Measurements from ENCODE around the gene PLD4. TPM values are rescaled to one million over a fixed set of nuclear protein-coding genes. Genes with fewer than 3 reads are reported as not detected.
A peak's percentile ranks its signal among the peaks of the same experiment; 100 is the strongest.

The PLD4 gene
- total and polyA plus RNA-seq, 9 of the 15 experiments (the other 6 are each of a cell fraction or from before 2014, with no cell fraction given) = 0.18 to 0.24 TPM; not detected in 7

DNA sequence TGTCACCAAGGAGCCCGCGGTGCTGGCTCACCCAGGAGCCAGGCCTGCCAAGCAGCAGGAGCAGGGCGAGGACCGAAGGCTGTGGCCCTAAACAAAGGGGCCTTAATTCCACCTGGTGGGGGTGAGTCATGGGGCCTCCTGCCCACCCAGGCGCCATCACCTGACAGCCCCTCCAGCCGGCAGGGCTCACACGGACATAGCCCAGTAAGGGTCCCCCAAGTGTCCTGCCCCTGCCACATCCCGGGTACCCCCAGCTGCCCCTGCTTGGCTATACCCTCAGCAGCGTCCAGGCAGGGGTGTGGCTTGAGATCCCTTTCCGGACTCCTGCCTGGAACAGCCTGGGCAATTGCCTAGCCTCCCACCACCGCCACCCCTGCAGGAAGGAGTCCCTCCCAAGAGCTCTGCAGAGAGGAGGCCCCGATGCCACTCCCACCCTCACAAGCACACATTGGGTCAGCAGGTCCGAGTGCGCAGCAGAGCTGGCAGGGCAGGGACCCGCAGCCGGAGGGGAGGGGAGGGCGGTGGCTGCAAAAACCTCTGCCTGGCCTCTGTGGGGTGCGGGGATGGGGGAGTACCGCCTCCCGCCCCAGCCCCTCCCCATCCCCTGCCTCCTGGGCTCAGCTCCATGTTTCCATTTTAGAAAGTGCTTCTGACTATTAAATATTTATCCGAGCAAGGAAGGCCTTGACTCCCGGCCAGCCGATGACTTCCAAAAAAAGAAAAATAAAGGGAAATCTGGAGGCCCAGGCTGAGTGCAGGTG lies 48.9 kb downstream of the PLD4 start:
- intact Hi-C loops (cut with micrococcal nuclease) = loop anchor here (2.0 kb wide), 1 partner anchor 115 kb away; no protein-coding TSS in a partner anchor
- BruUV-seq (replicated peaks) = no TSS peak
- no peak overlapping the region for H2AFZ ChIP-seq (ENCODE audit: low read depth, low read length)
- H4K20me1 ChIP-seq (replicated peaks; ENCODE audit: control insufficient read depth, insufficient read depth, low read length) = peaks cover 16% of the 10 kb centered on the region; the same call in 1 of the 2 replicates
- H3K27me3 ChIP-seq (ENCODE audit: control insufficient read depth in 2 of 2, insufficient read depth in 2 of 2, low read length in 2 of 2) = peaks cover 0 to 3% of the 10 kb centered on the region in 2 experiments; a peak in 1 of 5 replicates
- no peaks in the 10 kb centered on the region for H3K9me1 ChIP-seq (ENCODE audit: control insufficient read depth, insufficient read depth, low read length)
- H3K79me2 ChIP-seq (ENCODE audit: control insufficient read depth, insufficient read depth, low read length) = no peaks in the 10 kb centered on the region
- H3K4me2 ChIP-seq (ENCODE audit: insufficient read depth, low read length) = no peak overlapping the region
- CTCF ChIA-PET (ENCODE audit: low intra/inter-chr PET ratio) = no interaction called here
- H3K36me3 ChIP-seq (ENCODE audit: control insufficient read depth, insufficient read depth, low read length) = no peaks in the 10 kb centered on the region
- POLR2A ChIA-PET = interaction anchor here (0.8 to 1.2 kb wide), 2 partner anchors 10 to 40 kb away, joined by 3 read pairs; no protein-coding TSS in a partner anchor
- 17% methylated on average over 13 of the region's 23 CpGs for WGBS (ENCODE audit: insufficient coverage, low coverage, missing lambda C conversion rate)
- H3K4me3 ChIP-seq = no peak overlapping the region
- TF ChIP-seq ZKSCAN1 (IDR thresholded peaks at IDR 0.05; ENCODE audit: low read depth, low read length) (0 out of 2 replicates have a peak, but pooled peaks have one; percentile 18), SLC30A9 (CRISPR knock-in tag; IDR thresholded peaks at IDR 0.05) (no peak), FOSL1 (tag; conservative IDR thresholded peaks at IDR 0.05) (0 out of 2 replicates have a peak, but pooled peaks have one; percentile 9), ZFP36 (IDR thresholded peaks at IDR 0.05; ENCODE audit: low read depth, low read length, partially characterized antibody) (no peak)
- H3K4me1 ChIP-seq (replicated peaks in 1 of 2; ENCODE audit: control insufficient read depth in 2 of 2, insufficient read depth in 2 of 2, low read length in 2 of 2) = peaks cover under 1 to 79% of the 10 kb centered on the region in 2 experiments; a peak in 3 of 5 replicates
- no peak for DNase-seq (ENCODE audit: extremely low read depth in 1 of 4, low spot score in 3 of 4)
- no peaks in the 10 kb centered on the region for H3K9me3 ChIP-seq (replicated peaks; ENCODE audit: control insufficient read depth, insufficient read depth, low read depth, low read length)
- no peak for FAIRE-seq
- 0 out of 4 replicates have a peak overlapping the region, but pooled peaks of 1 of the 2 experiments have one; percentile 45 for H3K9ac ChIP-seq (ENCODE audit: insufficient read depth in 1 of 2, low read depth in 2 of 2, low read length in 2 of 2)
- no peak for ATAC-seq
- in situ Hi-C loops (cut with MboI) = loop anchor here (5.0 kb wide), 1 partner anchor 74 kb away; no protein-coding TSS in a partner anchor
- no peak overlapping the region for H3K27ac ChIP-seq (ENCODE audit: extremely low read depth, low read depth, low read length)
